GM21619 (cell line): ENCODE data around the gene CAT.

Source experiments
- ATAC-seq: cut with Tn5 transposase; IDR thresholded peaks from one replicate; pipeline ENCODE4 v1.9.1; 2021; ENCODE audit not compliant: unreplicated experiment

CAT gene

DNA sequence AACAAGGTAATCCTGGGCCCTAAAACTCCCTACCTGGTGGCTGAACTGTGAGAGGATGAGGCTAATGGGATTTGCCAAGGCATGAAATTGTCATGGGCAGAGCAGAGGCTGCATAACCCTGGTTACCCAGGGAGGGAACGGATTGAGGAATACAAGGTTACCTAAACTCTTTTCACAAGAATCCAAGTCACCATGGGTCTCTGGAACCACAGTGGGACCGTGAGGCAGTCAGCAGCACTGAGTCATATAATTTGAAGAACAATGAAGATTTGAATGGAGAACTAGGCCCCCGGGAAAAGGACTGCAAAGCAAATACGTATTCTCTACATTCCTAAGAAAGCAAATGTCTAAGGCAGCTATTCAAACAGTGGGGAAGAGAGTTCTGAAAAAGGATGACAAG is 19.8 kb downstream of the CAT start:
- no peak for ATAC-seq

DNA sequence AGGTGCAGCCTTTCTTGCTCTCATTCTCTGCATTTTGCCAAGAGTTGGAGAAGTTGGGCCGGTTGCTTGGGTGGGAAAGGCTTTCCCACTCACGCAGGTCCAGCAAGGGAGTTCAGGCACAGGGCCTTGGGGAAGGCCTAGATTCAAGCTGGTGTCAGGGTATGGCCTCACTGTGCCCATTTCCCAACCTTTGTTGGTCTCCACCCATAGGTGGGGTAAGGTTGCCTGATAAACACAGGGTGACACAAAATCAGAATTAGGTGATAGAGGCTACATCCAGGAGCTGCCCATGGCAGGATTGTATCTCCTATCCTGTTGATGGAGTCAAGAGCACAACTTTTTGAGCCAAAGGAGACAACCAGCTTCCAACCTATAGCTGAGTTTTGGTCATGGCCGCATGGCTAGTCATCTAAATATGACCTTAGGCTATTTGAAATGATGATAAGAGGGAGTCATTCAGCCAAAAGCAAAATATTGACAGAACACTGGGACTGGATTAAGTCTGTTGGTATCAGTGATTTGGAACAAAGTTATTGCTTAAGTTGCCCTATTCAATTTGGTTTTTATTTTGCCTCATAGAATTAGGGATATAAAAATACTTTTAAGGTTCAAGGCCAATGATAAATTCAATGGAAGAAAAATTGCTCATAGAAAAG is 20.9 kb downstream of the CAT start:
- ATAC-seq, result no peak

- no peak for ATAC-seq
Observed at GRCh38 chr11:34460278-34460677, 21.5 kb downstream of the CAT start.

DNA sequence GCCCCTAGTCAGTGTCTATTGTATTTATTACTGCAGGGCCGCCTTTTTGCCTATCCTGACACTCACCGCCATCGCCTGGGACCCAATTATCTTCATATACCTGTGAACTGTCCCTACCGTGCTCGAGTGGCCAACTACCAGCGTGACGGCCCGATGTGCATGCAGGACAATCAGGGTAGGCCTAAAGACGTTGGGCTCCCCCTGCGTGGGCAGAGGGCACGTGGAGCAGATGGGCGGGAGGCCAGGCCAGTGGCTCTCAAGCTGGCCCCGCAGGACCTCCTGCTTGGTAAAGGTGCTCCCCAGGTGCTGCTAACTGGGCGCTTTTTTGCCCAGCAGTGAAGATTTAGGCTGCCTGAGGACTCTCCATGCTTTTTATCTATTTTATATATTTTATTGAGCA is 22.5 kb downstream of the CAT start:
- no peak for ATAC-seq

- no peak for ATAC-seq
Observed at GRCh38 chr11:34464591-34465051, 25.9 kb downstream of the CAT start.

GRCh38 chr11:34466802-34467488 is 28.2 kb downstream of the CAT start:
- no peak for ATAC-seq

GRCh38 chr11:34468209-34468841 is 29.6 kb downstream of the CAT start:
- no peak for ATAC-seq

- ATAC-seq, result no peak
Observed at GRCh38 chr11:34473603-34474169, 35.0 kb downstream of the CAT start.

DNA sequence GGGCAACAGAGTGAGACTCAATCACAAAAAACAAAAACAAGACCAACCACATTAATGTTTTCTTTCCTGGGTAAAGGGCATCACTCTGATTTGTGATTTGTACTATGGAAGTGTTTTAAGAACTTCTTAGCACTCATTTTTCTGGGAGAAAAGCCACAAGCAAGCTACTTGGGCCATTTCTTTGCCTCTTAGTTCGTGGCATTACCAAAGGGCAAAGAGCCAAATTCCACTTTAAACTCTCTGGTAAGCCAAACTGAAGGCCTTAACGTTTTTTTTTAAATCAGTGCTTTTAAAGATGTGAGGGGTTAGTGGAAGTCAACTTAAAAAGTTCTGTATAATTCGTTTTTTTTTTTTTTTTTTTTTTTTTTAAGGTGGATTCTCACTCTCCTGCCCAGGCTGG is 36.9 kb downstream of the CAT start:
- no peak for ATAC-seq

DNA sequence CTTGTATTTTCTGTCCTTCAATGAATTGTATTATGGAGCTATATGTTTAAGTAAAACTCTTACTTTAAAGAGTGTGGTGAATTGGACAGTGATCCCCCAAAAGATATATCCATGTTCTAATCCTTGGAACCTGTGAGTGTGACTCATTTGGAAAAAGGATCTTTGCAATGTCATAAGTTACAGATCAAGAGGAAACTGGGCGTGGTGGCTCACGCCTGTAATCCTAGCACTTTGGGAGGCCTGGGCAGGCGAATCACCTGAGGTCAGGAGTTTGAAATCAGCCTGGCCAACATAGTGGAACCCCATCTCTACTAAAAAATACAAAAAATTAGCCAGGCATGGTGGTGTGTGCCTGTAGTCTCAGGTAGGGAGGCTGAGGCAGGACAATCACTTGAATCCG is 38.1 kb downstream of the CAT start:
- ATAC-seq, result no peak

DNA sequence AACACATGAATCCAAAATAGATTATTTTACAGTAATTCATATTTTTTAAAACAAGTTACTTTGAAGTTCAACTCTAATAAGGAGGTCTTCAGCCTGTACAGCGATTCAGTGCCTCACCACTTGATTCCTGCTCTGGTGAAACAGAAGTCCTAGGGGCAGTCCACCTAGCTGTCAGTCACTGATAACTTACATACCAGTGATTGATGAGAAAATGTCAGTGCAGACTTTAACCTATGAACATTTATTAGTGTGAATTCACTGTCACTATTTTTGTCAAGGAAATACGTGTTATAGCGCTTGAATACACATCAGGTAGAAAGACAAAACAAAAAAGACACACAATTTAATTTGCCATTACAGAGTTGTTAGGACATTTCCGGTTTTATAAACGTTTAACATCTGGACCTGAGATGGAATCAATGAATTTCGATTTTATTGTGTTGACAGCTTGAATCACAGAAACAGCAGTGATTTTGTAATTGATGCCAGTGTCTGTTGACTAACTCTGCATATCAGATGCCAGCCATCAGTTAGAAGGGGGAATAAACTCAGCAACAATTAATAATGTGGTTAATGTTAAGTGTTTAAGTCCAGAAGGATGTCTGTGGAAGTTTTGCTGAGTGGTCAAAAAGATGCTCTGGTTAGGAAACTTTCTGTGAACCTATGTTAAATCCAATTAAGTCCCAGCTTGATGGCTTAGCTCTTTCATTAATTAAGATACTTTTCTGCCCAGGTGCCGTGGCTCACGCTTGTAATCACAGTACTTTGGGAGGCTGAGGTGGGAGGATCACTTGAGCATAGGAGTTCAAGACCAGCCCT is 40.3 kb downstream of the CAT start:
- no peak for ATAC-seq

- no peak for ATAC-seq
Observed at GRCh38 chr11:34480314-34480713, 41.6 kb downstream of the CAT start.

GRCh38 chr11:34481307-34481706 is 42.6 kb downstream of the CAT start:
- no peak for ATAC-seq

DNA sequence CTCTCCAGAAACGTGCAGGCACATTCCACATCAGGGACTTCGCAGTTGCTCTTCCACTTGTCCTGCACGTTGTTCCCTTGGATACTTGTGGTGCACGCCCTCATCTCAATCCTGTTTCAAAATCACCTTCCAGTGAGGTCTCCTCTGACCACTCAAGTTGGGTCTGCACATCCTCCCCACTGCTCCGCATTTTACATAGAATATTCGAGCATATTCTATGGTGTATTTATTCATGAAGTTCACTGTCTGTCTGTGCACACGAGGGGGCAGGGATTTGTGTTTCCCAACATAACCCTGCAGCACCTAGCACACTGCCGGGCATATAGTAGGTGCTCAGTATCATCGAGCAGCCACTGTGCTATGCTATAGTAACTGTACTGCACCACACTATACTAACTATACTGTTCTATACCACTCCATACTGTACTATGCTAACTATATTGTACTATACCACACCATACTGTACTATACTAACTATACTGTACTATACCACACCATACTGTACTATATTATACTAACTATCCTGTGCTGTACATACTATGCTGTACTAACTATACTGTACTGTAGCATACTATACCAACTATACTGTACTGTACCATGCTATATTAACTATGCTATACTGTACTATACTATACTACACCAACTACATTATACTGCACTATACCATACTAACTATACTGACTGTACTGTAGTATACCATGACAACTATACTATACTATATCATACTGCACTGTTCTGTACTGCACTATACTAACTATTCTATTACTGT is 44.6 kb downstream of the CAT start:
- no peak for ATAC-seq

DNA sequence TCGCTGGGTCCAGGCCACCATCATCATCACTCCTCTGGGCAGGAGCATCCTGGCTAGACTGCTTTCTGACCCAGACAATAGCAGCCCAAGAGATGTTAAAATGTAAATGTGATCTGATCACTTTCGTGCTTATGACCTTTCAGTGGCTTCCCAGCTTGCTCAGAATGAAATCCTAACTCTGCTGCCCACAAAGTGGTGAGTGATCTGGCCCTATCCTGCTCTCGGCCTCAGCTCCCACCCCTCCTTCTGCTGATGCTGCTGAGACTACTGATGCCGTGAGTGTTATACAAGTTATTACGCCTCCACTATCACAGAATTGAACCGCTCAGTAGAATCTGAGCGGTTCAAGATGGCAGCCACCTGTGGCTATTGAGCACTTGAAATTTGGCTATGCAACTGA is 48.7 kb downstream of the CAT start:
- no peak for ATAC-seq

GRCh38 chr11:34488855-34489557 is 50.3 kb downstream of the CAT start:
- no peak for ATAC-seq

DNA sequence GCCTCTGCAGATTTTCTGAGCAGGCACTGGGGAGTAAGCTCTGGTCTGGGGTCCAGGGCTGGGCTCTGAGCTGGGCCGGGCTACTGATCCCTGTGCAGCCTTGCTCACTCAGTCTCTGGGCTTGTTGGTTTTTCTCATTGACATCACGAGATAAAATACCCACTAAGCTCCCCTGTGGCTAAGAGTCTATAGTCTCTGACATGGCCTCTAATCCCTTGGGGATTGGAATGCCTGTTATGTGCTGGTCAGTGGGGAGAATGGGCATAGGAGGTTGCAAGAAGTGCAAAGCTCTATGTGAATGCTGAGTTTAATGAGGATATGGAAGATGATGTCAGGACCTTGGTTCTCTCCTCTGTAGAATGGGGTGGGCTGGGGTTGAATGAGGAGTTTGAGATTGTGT is 51.6 kb downstream of the CAT start:
- ATAC-seq, result no peak

DNA sequence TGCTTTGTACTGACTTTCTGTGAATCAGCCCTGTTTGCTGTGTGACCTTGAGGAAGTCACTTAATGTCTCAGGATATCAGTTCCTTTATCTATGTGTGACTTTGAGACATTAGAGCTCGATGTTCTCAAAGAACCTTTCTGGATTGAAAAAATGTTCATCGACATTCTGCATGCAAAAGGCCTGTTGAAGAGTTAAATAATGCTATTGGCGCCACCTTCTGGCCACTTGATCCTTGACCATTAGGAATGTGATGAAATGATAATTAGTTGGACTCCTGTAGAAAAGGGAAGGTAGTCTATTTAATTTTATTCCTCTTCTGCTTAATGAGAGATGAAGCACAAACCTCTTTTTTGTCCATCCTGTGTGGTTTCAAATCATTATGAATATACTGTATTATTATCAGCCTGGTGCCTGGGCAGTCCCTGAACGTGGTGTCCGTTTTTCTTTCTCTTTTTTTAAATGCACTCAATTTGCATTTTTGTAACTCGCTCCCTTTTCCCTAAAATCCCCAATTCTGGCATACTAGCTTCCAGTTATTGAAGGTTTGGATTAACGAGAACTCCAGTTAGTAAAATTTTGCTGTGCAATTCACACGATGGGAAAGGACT is 54.2 kb downstream of the CAT start:
- no peak for ATAC-seq

DNA sequence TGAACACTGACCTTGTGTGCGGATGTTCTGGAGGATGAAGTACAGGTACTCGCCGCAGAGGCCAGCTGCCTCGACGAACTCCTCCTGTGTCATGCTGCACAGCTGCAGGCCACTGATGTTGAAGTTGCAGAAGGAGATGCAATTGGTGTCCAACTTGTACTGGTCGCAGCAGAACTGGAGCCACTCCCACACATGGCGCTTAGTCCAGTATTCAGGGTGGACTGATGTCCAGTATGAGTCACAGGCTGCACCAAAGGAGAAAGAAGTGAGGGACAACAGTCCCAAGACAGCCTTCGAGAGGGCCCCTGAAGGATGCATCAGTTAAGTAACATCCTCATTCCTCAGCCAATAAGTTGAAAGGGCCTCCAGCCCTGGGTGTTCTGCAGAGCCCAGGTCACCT is 54.7 kb downstream of the CAT start:
- no peak for ATAC-seq
